Endodermal cell (in vitro differentiated cells): Measurements from ENCODE around the gene KRT33A. TPM values are rescaled to one million over a fixed set of nuclear protein-coding genes. Genes with fewer than 3 reads are reported as not detected.
"Not testable (repeated sequence)": the region's sequence is repeated elsewhere in the genome, so short reads cannot be mapped to it uniquely, and the experiment has no call there.

Experiments used
- DNase-seq: peaks from one replicate; pipeline ENCODE4 v3.0.0-alpha.2; 2017
- H3K27ac ChIP-seq: 2 replicates; pipeline ENCODE4 v1.5.1; 2013; ENCODE audit warnings: mild to moderate bottlenecking, low read depth, low read length, moderate library complexity
- H3K27me3 ChIP-seq: 2 replicates; pipeline ENCODE4 v1.6.1; 2013; ENCODE audit warnings: mild to moderate bottlenecking, low read length, moderate library complexity; ENCODE audit not compliant: insufficient read depth, control insufficient read depth, poor library complexity, severe bottlenecking
- H3K36me3 ChIP-seq: 2 replicates; pipeline ENCODE4 v1.7.0; 2013; ENCODE audit warnings: mild to moderate bottlenecking, low read length, moderate library complexity; ENCODE audit not compliant: control insufficient read depth, insufficient read depth
- H3K4me1 ChIP-seq: one replicate; pipeline ENCODE4 v1.7.0; 2013; ENCODE audit warnings: low read length; ENCODE audit not compliant: control insufficient read depth, insufficient read depth
- H3K4me3 ChIP-seq: 2 replicates; pipeline ENCODE4 v1.5.1; 2013; ENCODE audit warnings: mild to moderate bottlenecking, low read length, moderate library complexity
- H3K9ac ChIP-seq: 2 replicates; pipeline ENCODE4 v1.6.1; 2013; ENCODE audit warnings: mild to moderate bottlenecking, low read length, moderate library complexity; ENCODE audit not compliant: poor library complexity, severe bottlenecking; ENCODE audit errors: extremely low read depth
- H3K9me3 ChIP-seq: 2 replicates; pipeline ENCODE4 v1.6.1; 2013; ENCODE audit warnings: mild to moderate bottlenecking, low read length, moderate library complexity; ENCODE audit not compliant: control insufficient read depth
- H3K27ac Mint-ChIP-seq: 2 replicates; pipeline ENCODE4 v1.8.0; 2020; ENCODE audit warnings: mixed read lengths
- H3K27me3 Mint-ChIP-seq: 2 replicates; pipeline ENCODE4 v1.8.0; 2021; ENCODE audit warnings: mild to moderate bottlenecking, mixed read lengths; ENCODE audit not compliant: insufficient read depth
- H3K36me3 Mint-ChIP-seq: 2 replicates; pipeline ENCODE4 v1.8.0; 2020; ENCODE audit warnings: low read depth, mixed read lengths
- H3K4me1 Mint-ChIP-seq: 2 replicates; pipeline ENCODE4 v1.8.0; 2020; ENCODE audit warnings: mixed read lengths
- H3K4me3 Mint-ChIP-seq: 2 replicates; pipeline ENCODE4 v1.8.0; 2020; ENCODE audit warnings: mild to moderate bottlenecking, moderate library complexity, mixed read lengths
- H3K9me3 Mint-ChIP-seq: 2 replicates; pipeline ENCODE4 v1.8.0; 2020; ENCODE audit warnings: mild to moderate bottlenecking, mixed read lengths
- WGBS, 2 experiments: methylation state at CpG; one replicate each; pipeline versions ENCODE4 v1.1.5 to v1.1.7; 2013; ENCODE audit warnings: missing lambda C conversion rate in 2 of 2, mixed read lengths in 1 of 2; ENCODE audit not compliant: insufficient coverage in 1 of 2, insufficient read length in 1 of 2; 5-methylcytosine and 5-hydroxymethylcytosine counted together
- total RNA-seq, 2 donors: library from RNA; stranded (reverse); fragmentation: NEBNext Ultra II Directional in 1 of 2; extraction: Animal tissue kit (Norgen Biotek cat#: 25700) in 1 of 2; gene quantifications; 2 replicates in 1 of 2; 3 replicates in 1 of 2; pipeline ENCODE4 v1.2.1, GENCODE V29; 2021
- TF ChIP-seq, protein P1 (sequence below): fragments of 200-600 bp; sonication (generic); conservative IDR thresholded peaks from 2 replicates; pipeline ENCODE4 v1.5.0; 2021; ENCODE audit warnings: antibody characterized with exemption, mild to moderate bottlenecking

The KRT33A gene
- total RNA-seq, 2 donors from 2014 or later, result not detected

DNA sequence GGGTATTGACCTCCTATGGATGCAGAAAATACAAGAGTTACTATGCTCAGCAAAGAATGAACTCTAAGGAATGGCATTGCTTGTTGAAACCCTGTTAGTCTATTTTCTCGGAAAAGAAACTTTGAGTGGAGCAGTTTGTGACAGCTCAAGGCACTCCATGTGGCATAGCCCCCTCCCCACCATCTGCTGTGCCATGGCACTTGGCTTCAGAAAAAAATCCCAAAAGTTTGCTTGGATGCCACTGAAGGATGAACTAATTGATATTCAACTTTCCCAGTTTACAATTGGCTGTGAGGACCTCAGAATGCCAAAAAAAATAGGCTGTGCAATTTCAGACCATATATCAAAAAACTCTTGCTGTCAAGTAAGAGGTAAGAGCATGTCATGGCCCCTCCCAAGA, 45.0 kb upstream of the KRT33A start:
- H3K4me3 Mint-ChIP-seq, result no peak overlapping the region
- no peak overlapping the region for H3K27ac Mint-ChIP-seq
- H3K4me3 ChIP-seq, result no peak overlapping the region
- TF ChIP-seq, protein P1, sequence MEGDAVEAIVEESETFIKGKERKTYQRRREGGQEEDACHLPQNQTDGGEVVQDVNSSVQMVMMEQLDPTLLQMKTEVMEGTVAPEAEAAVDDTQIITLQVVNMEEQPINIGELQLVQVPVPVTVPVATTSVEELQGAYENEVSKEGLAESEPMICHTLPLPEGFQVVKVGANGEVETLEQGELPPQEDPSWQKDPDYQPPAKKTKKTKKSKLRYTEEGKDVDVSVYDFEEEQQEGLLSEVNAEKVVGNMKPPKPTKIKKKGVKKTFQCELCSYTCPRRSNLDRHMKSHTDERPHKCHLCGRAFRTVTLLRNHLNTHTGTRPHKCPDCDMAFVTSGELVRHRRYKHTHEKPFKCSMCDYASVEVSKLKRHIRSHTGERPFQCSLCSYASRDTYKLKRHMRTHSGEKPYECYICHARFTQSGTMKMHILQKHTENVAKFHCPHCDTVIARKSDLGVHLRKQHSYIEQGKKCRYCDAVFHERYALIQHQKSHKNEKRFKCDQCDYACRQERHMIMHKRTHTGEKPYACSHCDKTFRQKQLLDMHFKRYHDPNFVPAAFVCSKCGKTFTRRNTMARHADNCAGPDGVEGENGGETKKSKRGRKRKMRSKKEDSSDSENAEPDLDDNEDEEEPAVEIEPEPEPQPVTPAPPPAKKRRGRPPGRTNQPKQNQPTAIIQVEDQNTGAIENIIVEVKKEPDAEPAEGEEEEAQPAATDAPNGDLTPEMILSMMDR, result no peak
- H3K9ac ChIP-seq, result no peak overlapping the region
- no peaks in the 10 kb centered on the region for H3K4me1 ChIP-seq
- H3K27me3 Mint-ChIP-seq, result no peaks in the 10 kb centered on the region
- no peaks in the 10 kb centered on the region for H3K9me3 Mint-ChIP-seq
- H3K9me3 ChIP-seq, result no peaks in the 10 kb centered on the region
- H3K36me3 ChIP-seq, result no peaks in the 10 kb centered on the region
- H3K27me3 ChIP-seq, result no peaks in the 10 kb centered on the region
- WGBS, 2 experiments, result 85 to 90% methylated on average over 1 of the region's 1 CpG
- no peak for DNase-seq
- H3K4me1 Mint-ChIP-seq, result no peaks in the 10 kb centered on the region
- H3K36me3 Mint-ChIP-seq, result no peaks in the 10 kb centered on the region
- no peak overlapping the region for H3K27ac ChIP-seq

DNA sequence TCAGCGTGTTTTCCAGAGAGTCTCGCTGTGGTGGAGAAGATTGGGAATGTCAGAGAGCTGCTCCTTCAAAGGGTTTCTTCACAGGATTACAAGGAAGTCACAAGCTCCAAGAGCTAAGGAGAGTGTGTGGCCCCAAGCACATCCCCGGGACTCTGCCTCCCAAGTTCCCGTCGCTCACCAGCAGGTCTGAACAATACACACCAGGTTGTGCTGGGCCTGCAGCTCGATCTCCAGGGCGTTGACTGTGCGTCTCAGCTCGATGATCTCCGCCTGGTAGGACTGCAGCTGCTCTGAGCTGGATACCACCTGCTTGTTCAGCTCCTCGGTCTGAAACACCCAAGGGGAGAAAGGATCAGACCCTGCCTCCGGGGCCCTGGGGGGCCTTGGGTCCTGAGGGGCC, 44.4 kb upstream of the KRT33A start:
- not testable (repeated sequence) for H3K27me3 ChIP-seq, H3K9me3 ChIP-seq, H3K4me3 Mint-ChIP-seq, H3K36me3 Mint-ChIP-seq, H3K4me3 ChIP-seq, H3K27ac ChIP-seq, H3K9me3 Mint-ChIP-seq, H3K27me3 Mint-ChIP-seq, H3K27ac Mint-ChIP-seq, H3K9ac ChIP-seq, H3K4me1 ChIP-seq, H3K4me1 Mint-ChIP-seq, H3K36me3 ChIP-seq
- 94 to 100% methylated on average over 2 to 12 of the region's 12 CpGs for WGBS, 2 experiments
- peak; percentile 13 for DNase-seq

DNA sequence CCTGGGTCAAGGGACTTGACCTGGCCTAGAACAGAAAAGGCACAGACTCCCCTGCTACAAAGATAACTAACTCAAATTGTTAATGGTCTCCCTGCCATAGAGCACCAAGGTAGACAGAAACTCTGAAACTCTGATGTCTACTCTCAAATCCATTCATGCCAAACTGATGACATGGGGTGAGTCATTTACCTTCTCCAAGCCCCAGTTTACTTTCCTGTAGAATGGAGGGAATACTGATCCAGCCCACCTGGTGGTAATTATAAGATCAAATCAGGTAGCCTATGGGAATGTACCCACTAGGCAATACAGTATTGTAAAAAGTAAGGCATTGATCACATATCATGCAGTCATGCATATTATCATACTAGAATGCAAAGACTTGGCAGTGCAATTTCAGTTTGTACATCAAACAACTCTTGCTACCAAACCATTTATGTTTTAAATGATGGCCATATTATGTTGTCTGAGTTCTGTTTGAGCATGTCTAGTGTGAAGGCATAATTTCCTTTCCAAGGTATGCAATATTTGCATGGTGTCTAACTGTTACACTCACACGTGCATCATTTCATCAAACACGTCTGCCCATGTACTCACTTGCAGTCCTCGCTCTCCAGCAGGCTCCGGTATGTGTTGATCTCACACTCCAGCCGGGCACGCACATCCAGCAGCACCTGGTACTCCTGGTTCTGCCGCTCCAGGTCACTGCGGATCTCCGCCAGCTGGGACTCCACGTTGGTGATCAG, 43.8 kb upstream of the KRT33A start:
- Mint-ChIP-seq H3K27ac (no peak overlapping the region), H3K36me3 (no peaks in the 10 kb centered on the region), H3K4me3 (no peak overlapping the region), H3K4me1 (no peaks in the 10 kb centered on the region), H3K9me3 (no peaks in the 10 kb centered on the region), H3K27me3 (no peaks in the 10 kb centered on the region)
- Histone ChIP-seq H3K4me1 (no peaks in the 10 kb centered on the region), H3K9ac (no peak overlapping the region), H3K27ac (no peak overlapping the region), H3K36me3 (no peaks in the 10 kb centered on the region), H3K4me3 (no peak overlapping the region), H3K27me3 (no peaks in the 10 kb centered on the region), H3K9me3 (no peaks in the 10 kb centered on the region)
- WGBS, 2 experiments, result 89 to 93% methylated on average over 3 to 10 of the region's 10 CpGs
- TF ChIP-seq, protein P1, result no peak
- DNase-seq, result peak; percentile 27

DNA sequence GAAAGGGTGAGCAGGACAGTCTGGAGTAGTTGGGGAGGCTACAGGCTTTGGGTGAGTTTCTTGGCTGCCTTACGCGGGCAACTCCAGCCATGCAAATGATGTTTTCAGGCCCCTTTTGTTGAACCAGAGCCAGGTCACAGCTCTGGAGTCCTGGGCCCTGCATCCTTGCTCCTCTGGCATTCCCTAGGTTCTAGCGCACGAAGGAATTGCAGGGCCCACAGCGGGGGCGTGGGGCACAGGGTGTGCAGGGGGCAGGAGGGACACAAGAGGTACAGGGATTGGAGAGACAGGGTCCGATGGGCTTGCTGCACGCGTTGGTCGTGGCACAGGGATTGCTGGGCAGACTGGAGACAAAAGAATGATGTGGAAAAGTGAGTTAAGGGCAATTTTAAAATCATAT, 43.2 kb upstream of the KRT33A start:
- no peaks in the 10 kb centered on the region for H3K4me1 Mint-ChIP-seq
- Histone ChIP-seq H3K36me3 (no peaks in the 10 kb centered on the region), H3K27ac (no peak overlapping the region), H3K4me1 (no peaks in the 10 kb centered on the region), H3K4me3 (no peak overlapping the region), H3K9ac (no peak overlapping the region), H3K9me3 (no peaks in the 10 kb centered on the region), H3K27me3 (no peaks in the 10 kb centered on the region)
- TF ChIP-seq, protein P1, result no peak
- 96 to 98% methylated on average over 6 to 10 of the region's 10 CpGs for WGBS, 2 experiments
- H3K27me3 Mint-ChIP-seq, result no peaks in the 10 kb centered on the region
- peak; percentile 32 for DNase-seq
- no peaks in the 10 kb centered on the region for H3K9me3 Mint-ChIP-seq
- no peak overlapping the region for H3K4me3 Mint-ChIP-seq
- no peaks in the 10 kb centered on the region for H3K36me3 Mint-ChIP-seq
- H3K27ac Mint-ChIP-seq, result no peak overlapping the region
